Heart left ventricle (tissue), 16 donors: ENCODE data around the gene RAI1. TPM values are rescaled to one million over a fixed set of nuclear protein-coding genes. Genes with fewer than 3 reads are reported as not detected.

Source experiments
- ATAC-seq, 4 donors: fragments of 200-7000 bp; cut with Tn5 transposase; one replicate each; pipeline ENCODE4 v1.9.1; 2020 to 2022; ENCODE audit warnings: moderate library complexity in 4 of 4, mild to moderate bottlenecking in 3 of 4, moderate number of reproducible peaks in 1 of 4
- DNase-seq, 5 donors: peaks; one replicate each; pipeline ENCODE4 v3.0.0-alpha.2; 2020
- H3K27ac ChIP-seq, 12 donors: fragments of 200-600 bp; sonication (generic) in 4 of 12; one replicate each; pipeline versions ENCODE4 v1.5.0 to v1.8.0; 2016 to 2022; ENCODE audit warnings: mild to moderate bottlenecking in 2 of 12
- H3K27me3 ChIP-seq, 9 donors: fragments of 200-600 bp; sonication (generic) in 2 of 9; one replicate each; pipeline versions ENCODE4 v1.5.1 to v1.8.0; 2016 to 2022; ENCODE audit warnings: mild to moderate bottlenecking in 3 of 9
- H3K36me3 ChIP-seq, 9 donors: fragments of 200-600 bp; sonication (generic) in 2 of 9; one replicate each; pipeline versions ENCODE4 v1.5.0 to v1.8.0; 2018 to 2022; ENCODE audit warnings: mild to moderate bottlenecking in 2 of 9
- H3K4me1 ChIP-seq, 12 donors: fragments of 200-600 bp; sonication (generic) in 4 of 12; one replicate each; pipeline versions ENCODE4 v1.5.0 to v1.8.0; 2016 to 2022; ENCODE audit warnings: mild to moderate bottlenecking in 3 of 12
- H3K4me3 ChIP-seq, 12 donors: fragments of 200-600 bp; sonication (generic) in 4 of 12; one replicate each; pipeline versions ENCODE4 v1.5.0 to v1.8.0; 2017 to 2022; ENCODE audit warnings: mild to moderate bottlenecking in 9 of 12, moderate library complexity in 4 of 12
- H3K9me3 ChIP-seq, 12 donors: fragments of 200-600 bp; sonication (generic) in 4 of 12; one replicate each; pipeline versions ENCODE4 v1.5.0 to v1.8.0; 2016 to 2022; ENCODE audit warnings: mild to moderate bottlenecking in 1 of 12
- CTCF ChIP-seq, 12 donors: fragments of 200-600 bp; sonication (generic) in 4 of 12; IDR thresholded peaks; one replicate each; pipeline versions ENCODE4 v1.5.0 to v1.8.0; 2018 to 2022; ENCODE audit warnings: antibody characterized with exemption in 12 of 12, mild to moderate bottlenecking in 5 of 12
- POLR2A ChIP-seq, 2 donors: fragments of 450-650 bp; IDR thresholded peaks; one replicate each; pipeline ENCODE4 v1.6.1; 2017; ENCODE audit warnings: antibody characterized with exemption in 2 of 2, mild to moderate bottlenecking in 2 of 2, moderate library complexity in 2 of 2
- WGBS, 4 donors: extraction: QIAGEN DNeasy Blood & Tissue Kit in 2 of 4; methylation state at CpG; one replicate each; pipeline versions ENCODE4 v1.1.5 to v1.1.7; 2013 to 2018; 5-methylcytosine and 5-hydroxymethylcytosine counted together
- intact Hi-C, 10 donors: fragments of 100-400 bp; cut with DNase I; formaldehyde crosslinking; loops; one replicate each; pipeline versions ENCODE4 v1.11.1 to v1.14.2; 2022
- polyA plus RNA-seq, 2 donors: library from polyadenylated mRNA; stranded (reverse); fragments of 200-250 nt; gene quantifications; one replicate each; pipeline ENCODE4 v1.2.3, GENCODE V29; 2013
- total RNA-seq, 9 donors: library from RNA; depleted of rRNA in 2 of 9; stranded (reverse); fragments of >200 nt in 2 of 9; fragmentation: NEBNext Ultra II Directional in 3 of 9; extraction: Animal tissue kit (Norgen Biotek cat#: 25700) in 3 of 9; gene quantifications; one replicate each; pipeline versions ENCODE4 v1.1.0 to v1.2.4, GENCODE V29; 2016 to 2023
- donor health status: ischemic (EF 13 %, LVEDD 7.1; RV severe dilation, severe dysfunction).
- donor health status: healthy with polysubstance abuse.
- donor health status: DM: no; HTN: yes; CAD: no.
- donor health status: DM: no; HTN: no; CAD: no.
- donor health status: ischemic (EF 25% LVEDD 6.9; RV normal size, moderate dysfunction).
- donor health status: ischemic (EF 25% LVEDD 5.7; RV mildly dilated, moderate dysfunction).
- donor health status: healthy.
- donor health status: DM: yes; HTN: yes; CAD: no.
- donor health status: ischemic (EF 35%, LVEDD 5.7; RV mildly dilated, moderate dysfunction).
- donor health status: nonischemic (EF 11% LVEDD 7.7; RV severe dilation, severe dysfunction).
- donor health status: DM: yes; HTN: yes; CAD: no.
- donor health status: PGD.
- donor health status: ischemic (EF 29% LVEDD 5.4; RV normal size, mild dysfunction).
- donor health status: nonischemic (EF 23%, LVEDD 6.1; RV moderate dilation, normal function).

The RAI1 gene
- total and polyA plus RNA-seq, 11 donors, result 15.1 to 37.2 (median 20.8) TPM

DNA sequence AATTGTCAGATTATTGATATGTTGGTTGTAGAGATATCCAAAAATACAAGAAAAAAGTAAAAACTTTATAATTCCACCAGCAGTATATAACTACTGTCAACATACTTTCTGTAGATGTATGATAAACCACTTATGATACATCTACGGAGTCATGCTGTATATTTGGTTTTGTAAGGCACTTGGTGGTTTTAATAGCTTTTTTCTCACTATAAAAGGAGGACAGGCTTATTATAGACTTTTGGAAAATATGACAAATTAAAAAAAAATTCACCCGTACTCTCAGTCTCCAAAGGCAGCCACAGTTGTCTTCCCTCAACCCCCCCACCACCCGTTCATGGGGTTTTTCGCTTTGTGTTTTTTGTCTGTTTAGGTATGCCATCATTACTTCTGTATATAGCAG is 14.8 kb downstream of the RAI1 start:
- no peaks in the 10 kb centered on the region for H3K27me3 ChIP-seq
- 78 to 87% (median 82%) methylated on average over 4 of the region's 4 CpGs for WGBS, 4 donors
- no peak for DNase-seq
- TF ChIP-seq CTCF (IDR thresholded peaks at IDR 0.05) (no peak), POLR2A (IDR thresholded peaks at IDR 0.05) (no peak)
- intact Hi-C loops, result loop anchor here in 2 of 10 donors (2.0 to 5.0 kb wide), 3 partner anchors 17 to 86 kb away; no protein-coding TSS in a partner anchor
- no peak for ATAC-seq
- H3K4me3 ChIP-seq, result no peak overlapping the region
- H3K9me3 ChIP-seq, result no peaks in the 10 kb centered on the region
- no peaks in the 10 kb centered on the region for H3K36me3 ChIP-seq
- peaks cover 29 to 97% (median 85%) of the 10 kb centered on the region in 12 donors for H3K4me1 ChIP-seq
- H3K27ac ChIP-seq, result peak overlapping the region; percentile 86 to 99 (median 98)

- Histone ChIP-seq H3K9me3 (no peaks in the 10 kb centered on the region), H3K27ac (peak overlapping the region in 11 of 12 donors; percentile 46 to 99 (median 98)), H3K4me1 (peaks cover 22 to 97% (median 83%) of the 10 kb centered on the region in 12 donors), H3K36me3 (no peaks in the 10 kb centered on the region), H3K4me3 (no peak overlapping the region), H3K27me3 (no peaks in the 10 kb centered on the region)
- ATAC-seq (no peak), DNase-seq (peak in 2 of 5 donors; percentile 24 to 66)
- TF ChIP-seq POLR2A (IDR thresholded peaks at IDR 0.05) (no peak), CTCF (IDR thresholded peaks at IDR 0.05) (no peak)
- intact Hi-C loops, result loop anchor here in 2 of 10 donors (2.0 to 5.0 kb wide), 3 partner anchors 16 to 85 kb away; no protein-coding TSS in a partner anchor
- 63 to 68% (median 67%) methylated on average over 13 of the region's 13 CpGs for WGBS, 4 donors
These were observed 15.8 kb downstream of the RAI1 start for GRCh38 chr17:17696882-17697633.

GRCh38 chr17:17698371-17698770 is 17.1 kb downstream of the RAI1 start:
- H3K27me3 ChIP-seq, result no peaks in the 10 kb centered on the region
- ATAC-seq (no peak), DNase-seq (no peak)
- H3K4me3 ChIP-seq, result no peak overlapping the region
- TF ChIP-seq POLR2A (IDR thresholded peaks at IDR 0.05) (no peak), CTCF (IDR thresholded peaks at IDR 0.05) (no peak)
- H3K4me1 ChIP-seq, result peaks cover 11 to 97% (median 82%) of the 10 kb centered on the region in 12 donors
- H3K9me3 ChIP-seq, result no peaks in the 10 kb centered on the region
- 65 to 81% (median 66%) methylated on average over 5 of the region's 5 CpGs for WGBS, 4 donors
- intact Hi-C loops, result loop anchor here in 2 of 10 donors (5.0 kb wide), 2 partner anchors 39 to 84 kb away; no protein-coding TSS in a partner anchor
- peak overlapping the region in 11 of 12 donors; percentile 3 to 99 (median 96) for H3K27ac ChIP-seq
- H3K36me3 ChIP-seq, result no peaks in the 10 kb centered on the region

DNA sequence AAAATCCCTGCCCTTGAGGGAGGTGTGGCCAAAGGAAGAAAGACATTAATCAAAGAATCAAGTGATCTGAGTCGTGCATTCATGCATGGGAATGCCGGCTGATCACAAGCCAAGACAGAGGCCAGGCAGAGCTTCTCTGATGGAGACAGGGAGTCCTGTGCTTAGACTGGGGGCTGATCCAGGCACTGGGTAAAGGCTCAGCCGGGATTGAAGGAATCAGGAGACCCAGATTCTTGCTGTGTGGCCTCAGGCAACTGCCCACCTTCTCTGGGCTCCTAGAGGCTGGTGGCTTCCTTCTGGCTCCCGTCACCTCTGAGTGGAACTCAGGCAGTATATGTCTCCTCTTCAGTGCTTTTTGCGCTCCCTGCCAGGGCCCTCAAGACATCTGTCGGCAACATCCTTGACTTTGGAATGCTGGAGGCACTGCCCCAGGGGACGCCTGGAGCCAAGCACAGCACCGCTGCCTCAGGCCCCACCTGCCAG is 17.7 kb downstream of the RAI1 start:
- H3K27ac ChIP-seq, result peak overlapping the region in 11 of 12 donors; percentile 3 to 98 (median 94)
- no peaks in the 10 kb centered on the region for H3K36me3 ChIP-seq
- intact Hi-C loops, result loop anchor here in 2 of 10 donors (5.0 kb wide), 2 partner anchors 38 to 83 kb away; no protein-coding TSS in a partner anchor
- no peak for TF ChIP-seq POLR2A (IDR thresholded peaks at IDR 0.05)
- no peak for TF ChIP-seq CTCF (IDR thresholded peaks at IDR 0.05)
- H3K27me3 ChIP-seq, result no peaks in the 10 kb centered on the region
- H3K4me3 ChIP-seq, result no peak overlapping the region
- no peaks in the 10 kb centered on the region for H3K9me3 ChIP-seq
- no peak for DNase-seq
- 42 to 49% (median 45%) methylated on average over 8 of the region's 8 CpGs for WGBS, 4 donors
- ATAC-seq, result no peak
- H3K4me1 ChIP-seq, result peaks cover 5 to 97% (median 81%) of the 10 kb centered on the region in 12 donors
